ENCODE data around the gene MCF2. TPM values are rescaled to one million over a fixed set of nuclear protein-coding genes. Genes with fewer than 3 reads are reported as not detected.

The MCF2 gene
- polyA plus RNA-seq, 1 donor = 0.13 TPM

- Histone ChIP-seq H3K4me3 (ENCODE audit: low read length) (no peak overlapping the region), H3K36me3 (ENCODE audit: control insufficient read depth, insufficient read depth, low read length) (no peaks in the 10 kb centered on the region), H3K27ac (ENCODE audit: low read length) (no peak overlapping the region), H3K4me1 (ENCODE audit: control insufficient read depth, insufficient read depth, low read length) (no peaks in the 10 kb centered on the region), H3K9me3 (ENCODE audit: control insufficient read depth, low read depth, low read length) (no peaks in the 10 kb centered on the region), H3K27me3 (ENCODE audit: control insufficient read depth, insufficient read depth, low read length) (no peaks in the 10 kb centered on the region)
- DNase-seq = no peak
- no CpG with 5 or more reads among the region's 4 CpGs for WGBS (ENCODE audit: insufficient coverage, low lambda C conversion rate)
Measured at GRCh38 chrX:139543920-139544319, 164.0 kb downstream of the MCF2 start.

DNA sequence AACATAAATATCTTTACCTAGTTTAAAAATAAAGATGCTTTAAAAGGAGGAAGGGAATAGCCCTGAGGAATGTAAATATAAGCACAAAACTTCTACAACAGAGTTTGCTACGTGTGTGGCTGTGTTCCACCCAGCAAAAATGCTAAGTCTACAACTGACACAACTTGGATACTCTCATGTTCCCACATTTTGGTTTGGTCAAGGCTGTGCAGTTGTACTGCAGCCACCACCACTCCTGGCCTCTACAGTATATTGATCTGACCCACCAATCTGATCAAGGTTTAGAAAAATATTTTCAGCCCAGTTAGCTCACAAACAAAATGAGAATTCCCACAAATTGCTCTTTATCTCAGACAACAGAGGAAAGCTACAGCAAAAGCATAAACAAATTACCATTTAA lies 165.3 kb downstream of the MCF2 start:
- no peaks in the 10 kb centered on the region for H3K36me3 ChIP-seq (ENCODE audit: control insufficient read depth, insufficient read depth, low read length)
- no peaks in the 10 kb centered on the region for H3K4me1 ChIP-seq (ENCODE audit: control insufficient read depth, insufficient read depth, low read length)
- no peaks in the 10 kb centered on the region for H3K27me3 ChIP-seq (ENCODE audit: control insufficient read depth, insufficient read depth, low read length)
- no CpG with 5 or more reads among the region's 1 CpG for WGBS (ENCODE audit: insufficient coverage, low lambda C conversion rate)
- DNase-seq = no peak
- H3K4me3 ChIP-seq (ENCODE audit: low read length) = no peak overlapping the region
- H3K9me3 ChIP-seq (ENCODE audit: control insufficient read depth, low read depth, low read length) = no peaks in the 10 kb centered on the region
- no peak overlapping the region for H3K27ac ChIP-seq (ENCODE audit: low read length)

- H3K4me3 ChIP-seq (ENCODE audit: low read length) = no peak overlapping the region
- H3K27me3 ChIP-seq (ENCODE audit: control insufficient read depth, insufficient read depth, low read length) = no peaks in the 10 kb centered on the region
- H3K36me3 ChIP-seq (ENCODE audit: control insufficient read depth, insufficient read depth, low read length) = no peaks in the 10 kb centered on the region
- H3K4me1 ChIP-seq (ENCODE audit: control insufficient read depth, insufficient read depth, low read length) = no peaks in the 10 kb centered on the region
- WGBS (ENCODE audit: insufficient coverage, low lambda C conversion rate) = no CpG with 5 or more reads among the region's 3 CpGs
- H3K9me3 ChIP-seq (ENCODE audit: control insufficient read depth, low read depth, low read length) = no peaks in the 10 kb centered on the region
- DNase-seq = peak in 1 of 2 donors; percentile 1
- H3K27ac ChIP-seq (ENCODE audit: low read length) = no peak overlapping the region
Measured at GRCh38 chrX:139538907-139539790, 168.8 kb downstream of the MCF2 start.

GRCh38 chrX:139533444-139533843 lies 174.5 kb downstream of the MCF2 start:
- Histone ChIP-seq H3K27ac (ENCODE audit: low read length) (no peak overlapping the region), H3K9me3 (ENCODE audit: control insufficient read depth, low read depth, low read length) (no peaks in the 10 kb centered on the region), H3K36me3 (ENCODE audit: control insufficient read depth, insufficient read depth, low read length) (no peaks in the 10 kb centered on the region), H3K4me3 (ENCODE audit: low read length) (no peak overlapping the region), H3K4me1 (ENCODE audit: control insufficient read depth, insufficient read depth, low read length) (no peaks in the 10 kb centered on the region), H3K27me3 (ENCODE audit: control insufficient read depth, insufficient read depth, low read length) (no peaks in the 10 kb centered on the region)
- WGBS (ENCODE audit: insufficient coverage, low lambda C conversion rate) = no CpG with 5 or more reads among the region's 4 CpGs
- DNase-seq = no peak

GRCh38 chrX:139532834-139533233 lies 175.1 kb downstream of the MCF2 start:
- H3K27me3 ChIP-seq (ENCODE audit: control insufficient read depth, insufficient read depth, low read length) = no peaks in the 10 kb centered on the region
- DNase-seq = no peak
- no peak overlapping the region for H3K4me3 ChIP-seq (ENCODE audit: low read length)
- no CpG with 5 or more reads among the region's 4 CpGs for WGBS (ENCODE audit: insufficient coverage, low lambda C conversion rate)
- H3K36me3 ChIP-seq (ENCODE audit: control insufficient read depth, insufficient read depth, low read length) = no peaks in the 10 kb centered on the region
- no peak overlapping the region for H3K27ac ChIP-seq (ENCODE audit: low read length)
- no peaks in the 10 kb centered on the region for H3K9me3 ChIP-seq (ENCODE audit: control insufficient read depth, low read depth, low read length)
- H3K4me1 ChIP-seq (ENCODE audit: control insufficient read depth, insufficient read depth, low read length) = no peaks in the 10 kb centered on the region

Other genes with a start within 250 kb of the MCF2 start
- not detected for gene F9, start 177.4 kb downstream of the MCF2 start, polyA plus RNA-seq
- 15.4 TPM for gene ATP11C, start 224.9 kb upstream of the MCF2 start, polyA plus RNA-seq